OCI-LY7 (cell line): ENCODE results near the gene PELI2. TPM values are rescaled to one million over a fixed set of nuclear protein-coding genes. Genes with fewer than 3 reads are reported as not detected.
A peak's percentile ranks its signal among the peaks of the same experiment; 100 is the strongest.

ENCODE experiments used
- BruUV-seq: library from RNA; stranded (reverse); fragments of 400-500 nt; replicated peaks from 2 replicates; lab custom pipeline; 2021; lab: Mats Ljungman, UMichigan
- CTCF ChIA-PET: fragments of 300-600 bp; sonication (Branson Sonifier 250); formaldehyde crosslinking; loops from one replicate; lab custom pipeline; 2022; ENCODE audit warnings: antibody characterized with exemption; ENCODE audit not compliant: unreplicated experiment; lab: Charles Lee
- POLR2A ChIA-PET: fragments of 300-600 bp; sonication (Branson Sonifier 250); formaldehyde crosslinking; loops from one replicate; lab custom pipeline; 2022; ENCODE audit warnings: antibody characterized with exemption; lab: Charles Lee
- DNase-seq: peaks from one replicate; pipeline ENCODE4 v3.0.0-alpha.2; 2015; ENCODE audit warnings: low spot score
- H2AFZ ChIP-seq: fragments of 200-600 bp; sonication (generic), shearing (Covaris generic); 2 replicates; pipeline ENCODE4 v1.6.1; 2014; ENCODE audit warnings: mild to moderate bottlenecking, antibody characterized with exemption, low read length, moderate library complexity
- H3K27ac ChIP-seq: fragments of 200-600 bp; sonication (generic); 2 replicates; pipeline ENCODE4 v1.5.1; 2014; ENCODE audit warnings: mixed run types, low read depth, mild to moderate bottlenecking, moderate library complexity, low read length, inconsistent platforms; ENCODE audit not compliant: poor library complexity, severe bottlenecking
- H3K36me3 ChIP-seq: fragments of 200-600 bp; sonication (generic); 2 replicates; pipeline ENCODE4 v1.6.1; 2014; ENCODE audit warnings: mild to moderate bottlenecking, antibody characterized with exemption, low read length, moderate library complexity, mixed read lengths; ENCODE audit not compliant: insufficient read depth
- H3K4me1 ChIP-seq: fragments of 200-600 bp; sonication (generic); 2 replicates; pipeline ENCODE4 v1.5.1; 2014; ENCODE audit warnings: mild to moderate bottlenecking, low read length; ENCODE audit not compliant: insufficient read depth, poor library complexity, severe bottlenecking
- H3K4me2 ChIP-seq: fragments of 200-600 bp; sonication (generic); 2 replicates; pipeline ENCODE4 v1.6.1; 2014; ENCODE audit warnings: mild to moderate bottlenecking, low read length
- H3K4me3 ChIP-seq: fragments of 200-600 bp; sonication (generic); 2 replicates; pipeline ENCODE4 v1.5.1; 2014; ENCODE audit warnings: mild to moderate bottlenecking, low read depth, low read length; ENCODE audit not compliant: poor library complexity, severe bottlenecking
- H3K79me2 ChIP-seq: fragments of 200-600 bp; sonication (generic); 2 replicates; pipeline ENCODE4 v1.6.1; 2016; ENCODE audit warnings: low read depth, mild to moderate bottlenecking, low read length, moderate library complexity, mixed read lengths; ENCODE audit not compliant: insufficient read depth
- H3K9me2 ChIP-seq: fragments of 200-600 bp; sonication (generic); 2 replicates; pipeline ENCODE4 v1.6.1; 2016; ENCODE audit warnings: mild to moderate bottlenecking, low read length, mixed read lengths; ENCODE audit not compliant: insufficient read depth
- H3K9me3 ChIP-seq: fragments of 200-600 bp; sonication (generic); 2 replicates; pipeline ENCODE4 v1.6.1; 2014; ENCODE audit warnings: mild to moderate bottlenecking, mixed run types, low read length, mixed read lengths
- H4K20me1 ChIP-seq: fragments of 200-600 bp; sonication (generic); 2 replicates; pipeline ENCODE4 v1.6.1; 2014; ENCODE audit warnings: mild to moderate bottlenecking, antibody characterized with exemption, low read length, moderate library complexity, mixed read lengths; ENCODE audit not compliant: insufficient read depth
- EZH2phosphoT487 ChIP-seq: fragments of 200-600 bp; sonication (generic); IDR thresholded peaks from 2 replicates; pipeline ENCODE4 v1.6.1; 2018; ENCODE audit warnings: low read depth, borderline replicate concordance, mild to moderate bottlenecking, mixed run types, antibody characterized with exemption, low read length, moderate library complexity, mixed read lengths
- intact Hi-C: fragments of 100-400 bp; cut with micrococcal nuclease; formaldehyde crosslinking; loops from one replicate; pipeline ENCODE4 v1.10.0; 2022; ENCODE audit not compliant: unreplicated experiment
- total RNA-seq, 2 experiments: library from RNA; depleted of rRNA in 1 of 2; stranded (reverse); fragments of >200 nt in 1 of 2; shearing (Covaris generic) in 1 of 2; gene quantifications; 2 replicates each; pipeline ENCODE4 v1.2.3, GENCODE V29; 2014 to 2022
- TF ChIP-seq, protein P1 (sequence below): fragments of 200-600 bp; sonication (generic); conservative IDR thresholded peaks from 2 replicates; pipeline ENCODE4 v1.5.1; 2014; ENCODE audit warnings: mild to moderate bottlenecking, antibody characterized with exemption, low read length, moderate library complexity, mixed read lengths

Gene PELI2
- total RNA-seq, 2 experiments from 2014 or later = 2.8 to 3.8 TPM

DNA sequence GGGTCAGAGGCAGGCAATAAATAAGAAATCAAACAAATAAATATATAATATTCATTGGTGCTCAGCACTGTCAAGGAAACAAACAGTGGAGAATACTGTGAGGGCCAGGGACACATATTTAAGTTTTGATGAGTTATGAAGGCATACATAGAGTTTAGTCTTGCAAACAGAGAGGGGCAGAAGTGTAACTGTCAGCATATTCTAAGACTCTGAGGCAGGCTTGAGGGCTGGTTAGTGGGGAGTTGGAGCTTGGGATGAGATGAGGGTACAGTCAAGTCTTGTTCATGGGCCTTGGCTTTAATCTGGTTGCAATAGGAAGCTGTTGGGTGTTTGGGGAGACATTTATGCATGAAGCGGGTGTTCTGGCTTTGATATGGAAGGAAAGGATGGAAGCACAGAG, 78.9 kb downstream of the PELI2 start:
- TF ChIP-seq, protein P1, sequence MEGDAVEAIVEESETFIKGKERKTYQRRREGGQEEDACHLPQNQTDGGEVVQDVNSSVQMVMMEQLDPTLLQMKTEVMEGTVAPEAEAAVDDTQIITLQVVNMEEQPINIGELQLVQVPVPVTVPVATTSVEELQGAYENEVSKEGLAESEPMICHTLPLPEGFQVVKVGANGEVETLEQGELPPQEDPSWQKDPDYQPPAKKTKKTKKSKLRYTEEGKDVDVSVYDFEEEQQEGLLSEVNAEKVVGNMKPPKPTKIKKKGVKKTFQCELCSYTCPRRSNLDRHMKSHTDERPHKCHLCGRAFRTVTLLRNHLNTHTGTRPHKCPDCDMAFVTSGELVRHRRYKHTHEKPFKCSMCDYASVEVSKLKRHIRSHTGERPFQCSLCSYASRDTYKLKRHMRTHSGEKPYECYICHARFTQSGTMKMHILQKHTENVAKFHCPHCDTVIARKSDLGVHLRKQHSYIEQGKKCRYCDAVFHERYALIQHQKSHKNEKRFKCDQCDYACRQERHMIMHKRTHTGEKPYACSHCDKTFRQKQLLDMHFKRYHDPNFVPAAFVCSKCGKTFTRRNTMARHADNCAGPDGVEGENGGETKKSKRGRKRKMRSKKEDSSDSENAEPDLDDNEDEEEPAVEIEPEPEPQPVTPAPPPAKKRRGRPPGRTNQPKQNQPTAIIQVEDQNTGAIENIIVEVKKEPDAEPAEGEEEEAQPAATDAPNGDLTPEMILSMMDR = no peak
- TF ChIP-seq EZH2phosphoT487 = no peak
- Histone ChIP-seq H3K9me2 (no peaks in the 10 kb centered on the region), H4K20me1 (no peaks in the 10 kb centered on the region), H3K4me1 (peaks cover 33% of the 10 kb centered on the region), H3K27ac (peak overlapping the region; percentile 95), H3K4me2 (no peak overlapping the region), H3K4me3 (no peak overlapping the region), H2AFZ (no peak overlapping the region; the same call in 1 of the 2 replicates), H3K9me3 (peaks cover 4% of the 10 kb centered on the region; the same call in 1 of the 2 replicates), H3K36me3 (no peaks in the 10 kb centered on the region), H3K79me2 (no peaks in the 10 kb centered on the region)
- intact Hi-C loops = loop anchor here (2.0 kb wide), 1 partner anchor 78 kb away; the partner anchor contains the start of gene PELI2
- ChIA-PET POLR2A (no interaction called here), CTCF (no interaction called here)
- BruUV-seq = no TSS peak
- DNase-seq = no peak

DNA sequence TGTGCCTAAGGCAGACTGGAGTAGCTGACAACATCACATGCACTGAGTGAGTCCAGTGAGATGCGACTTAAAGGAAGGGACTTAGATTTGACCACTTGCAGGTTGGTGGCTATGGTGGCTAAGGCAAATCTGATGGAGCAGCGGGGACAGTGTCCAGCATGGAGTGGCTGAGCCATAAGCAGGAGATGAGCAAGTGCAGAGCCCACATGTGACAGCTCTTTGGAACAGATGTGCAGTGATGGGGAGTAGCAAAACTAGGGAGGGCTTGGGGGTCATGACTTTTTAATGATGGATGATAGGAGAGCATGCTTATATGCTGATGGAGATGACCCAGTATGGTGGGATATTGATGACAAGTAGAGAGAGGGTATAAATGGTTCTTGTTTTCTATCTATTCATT, 80.2 kb downstream of the PELI2 start:
- POLR2A ChIA-PET = no interaction called here
- no peaks in the 10 kb centered on the region for H4K20me1 ChIP-seq
- intact Hi-C loops = no loop called here
- H3K4me2 ChIP-seq = no peak overlapping the region
- no TSS peak for BruUV-seq
- no peak overlapping the region for H2AFZ ChIP-seq
- peaks cover 33% of the 10 kb centered on the region for H3K4me1 ChIP-seq
- H3K9me3 ChIP-seq = peaks cover 4% of the 10 kb centered on the region; the same call in 1 of the 2 replicates
- no peak overlapping the region for H3K4me3 ChIP-seq
- no peaks in the 10 kb centered on the region for H3K9me2 ChIP-seq
- CTCF ChIA-PET = no interaction called here
- no peaks in the 10 kb centered on the region for H3K79me2 ChIP-seq
- no peak overlapping the region for H3K27ac ChIP-seq
- TF ChIP-seq, protein P1 = no peak
- no peak for TF ChIP-seq EZH2phosphoT487
- no peak for DNase-seq
- no peaks in the 10 kb centered on the region for H3K36me3 ChIP-seq
